Stimulated activated CD8-positive, alpha-beta memory T cell treated with anti-CD3 and anti-CD28 coated beads, Interleukin-15, amount 100 ng/mL, for 24 hours (primary cell): ENCODE data around the gene C1QTNF9.
"Not testable (repeated sequence)": the region's sequence is repeated elsewhere in the genome, so short reads cannot be mapped to it uniquely, and the experiment has no call there.

Source experiments
- DNase-seq: peaks from one replicate; pipeline ENCODE4 v3.0.0-alpha.2; 2020; ENCODE audit warnings: low read depth

C1QTNF9 gene

DNA sequence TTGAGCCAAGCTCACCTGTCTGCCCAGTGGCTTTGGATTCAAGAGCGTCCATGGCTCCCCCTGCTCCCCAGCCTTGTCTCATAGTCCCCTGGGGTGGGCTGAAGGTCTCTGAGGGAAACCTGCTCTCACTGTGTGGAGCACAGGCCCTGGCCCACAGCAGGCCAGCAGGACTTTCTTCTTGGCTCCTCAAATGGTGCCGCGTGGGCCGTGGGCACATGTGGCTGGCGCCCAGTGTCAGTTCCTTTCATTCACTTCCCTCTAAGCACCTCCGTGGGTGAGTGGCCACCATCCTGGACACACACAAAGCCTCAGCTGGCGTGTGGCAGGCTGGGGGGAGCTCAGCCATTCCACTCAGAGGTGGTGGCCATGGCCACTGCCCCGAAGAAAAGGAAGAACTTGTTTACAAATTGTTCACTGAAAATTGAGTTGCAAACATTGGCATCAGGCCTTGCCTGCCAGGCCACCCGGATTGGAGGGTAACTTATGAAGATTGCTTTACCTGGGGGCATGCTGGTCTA, 53.1 kb downstream of the C1QTNF9 start:
- DNase-seq = no peak

DNA sequence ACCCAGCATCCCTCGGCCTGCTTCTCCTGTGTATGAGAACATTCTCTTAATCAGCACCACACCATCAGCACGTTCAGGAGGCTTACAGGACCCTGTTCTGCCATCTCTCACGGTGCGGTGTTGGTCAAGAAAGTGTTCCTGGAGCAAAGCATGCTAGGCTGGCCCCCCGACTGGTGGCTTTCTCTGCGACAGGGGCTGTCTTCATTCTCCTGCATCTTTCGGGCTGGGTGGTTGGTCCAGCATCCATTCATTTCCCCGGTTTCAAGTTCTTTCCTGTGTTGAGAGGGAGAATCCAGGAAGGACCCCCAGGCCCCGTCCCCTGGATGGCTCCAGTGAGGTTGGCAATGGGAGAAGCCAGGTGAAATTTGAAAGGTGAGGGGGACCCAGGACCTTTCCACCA, 55.8 kb downstream of the C1QTNF9 start:
- DNase-seq = no peak

DNA sequence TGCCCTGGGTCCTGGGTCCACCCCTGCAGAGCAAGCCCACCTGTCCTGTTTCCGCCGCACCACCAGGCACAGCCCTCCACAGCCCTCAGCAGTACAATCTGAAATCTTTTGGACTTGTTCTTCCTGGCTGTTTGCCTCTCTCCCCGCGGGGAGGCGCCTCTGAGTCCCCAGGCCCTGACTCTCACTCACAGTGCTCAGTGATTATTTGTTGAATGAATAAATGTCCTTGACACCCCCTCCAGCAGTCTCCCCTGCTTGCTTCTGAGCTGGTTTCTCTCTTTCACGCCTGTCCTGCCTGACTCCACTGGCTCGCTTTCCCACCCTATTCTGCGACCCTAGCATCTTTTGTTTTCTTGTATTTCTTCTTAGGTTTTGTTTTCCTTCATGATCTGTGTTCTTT, 56.9 kb downstream of the C1QTNF9 start:
- not testable (repeated sequence) for DNase-seq

DNA sequence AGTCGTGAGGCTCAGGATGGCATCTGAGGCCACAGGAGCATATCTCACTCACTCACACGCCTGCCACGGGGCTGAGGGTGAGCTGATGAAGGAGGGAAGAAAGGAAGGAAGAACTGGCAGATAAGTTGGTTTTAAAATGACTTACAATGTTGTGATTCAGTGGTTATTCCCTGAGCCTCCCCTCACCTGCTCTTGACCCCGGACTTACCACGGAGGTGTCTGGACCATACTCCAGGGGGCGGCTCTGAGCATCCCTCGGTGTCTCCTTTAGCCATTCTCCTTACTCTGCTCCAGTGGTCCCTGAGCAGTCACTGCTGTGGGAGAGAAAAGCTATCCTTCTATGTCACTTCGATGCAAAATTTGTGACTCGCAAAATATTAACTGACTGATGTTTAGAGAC, 61.9 kb downstream of the C1QTNF9 start:
- not testable (repeated sequence) for DNase-seq
